ENCODE measurements around the gene MUC15.

Gene MUC15

GRCh38 chr11:26575946-26576345 is 3.9 kb upstream of the MUC15 start:
- no peak for DNase-seq
- H3K27me3 ChIP-seq (replicated peaks; ENCODE audit: control insufficient read depth, insufficient read depth, low read length, poor library complexity, severe bottlenecking) = no peaks in the 10 kb centered on the region
- H3K27ac ChIP-seq (ENCODE audit: insufficient read depth, low read length, poor library complexity, severe bottlenecking) = no peak overlapping the region
- H3K9me3 ChIP-seq (ENCODE audit: control insufficient read depth, low read length) = no peaks in the 10 kb centered on the region
- no peaks in the 10 kb centered on the region for H3K36me3 ChIP-seq (ENCODE audit: control insufficient read depth, insufficient read depth, low read length)
- no peak overlapping the region for H3K4me3 ChIP-seq (ENCODE audit: insufficient read depth, low read depth, low read length, poor library complexity, severe bottlenecking)
- H3K4me1 ChIP-seq (ENCODE audit: control insufficient read depth, insufficient read depth, low read length, poor library complexity, severe bottlenecking) = no peaks in the 10 kb centered on the region

GRCh38 chr11:26573896-26574295 is 1.8 kb upstream of the MUC15 start:
- no peak overlapping the region for H3K27ac ChIP-seq (ENCODE audit: insufficient read depth, low read length, poor library complexity, severe bottlenecking)
- no peak overlapping the region for H3K4me3 ChIP-seq (ENCODE audit: insufficient read depth, low read depth, low read length, poor library complexity, severe bottlenecking)
- no peak for DNase-seq
- no peaks in the 10 kb centered on the region for H3K4me1 ChIP-seq (ENCODE audit: control insufficient read depth, insufficient read depth, low read length, poor library complexity, severe bottlenecking)
- no peaks in the 10 kb centered on the region for H3K27me3 ChIP-seq (replicated peaks; ENCODE audit: control insufficient read depth, insufficient read depth, low read length, poor library complexity, severe bottlenecking)
- H3K36me3 ChIP-seq (ENCODE audit: control insufficient read depth, insufficient read depth, low read length) = no peaks in the 10 kb centered on the region
- H3K9me3 ChIP-seq (ENCODE audit: control insufficient read depth, low read length) = no peaks in the 10 kb centered on the region

- H3K27me3 ChIP-seq (replicated peaks; ENCODE audit: control insufficient read depth, insufficient read depth, low read length, poor library complexity, severe bottlenecking) = no peaks in the 10 kb centered on the region
- H3K36me3 ChIP-seq (ENCODE audit: control insufficient read depth, insufficient read depth, low read length) = no peaks in the 10 kb centered on the region
- H3K27ac ChIP-seq (ENCODE audit: insufficient read depth, low read length, poor library complexity, severe bottlenecking) = no peak overlapping the region
- no peak overlapping the region for H3K4me3 ChIP-seq (ENCODE audit: insufficient read depth, low read depth, low read length, poor library complexity, severe bottlenecking)
- H3K4me1 ChIP-seq (ENCODE audit: control insufficient read depth, insufficient read depth, low read length, poor library complexity, severe bottlenecking) = no peaks in the 10 kb centered on the region
- no peak for DNase-seq
- H3K9me3 ChIP-seq (ENCODE audit: control insufficient read depth, low read length) = no peaks in the 10 kb centered on the region
Observed at GRCh38 chr11:26572770-26573402, 823 bp upstream of the MUC15 start.

GRCh38 chr11:26569646-26570045 is 2.4 kb downstream of the MUC15 start:
- Histone ChIP-seq H3K36me3 (ENCODE audit: control insufficient read depth, insufficient read depth, low read length) (no peaks in the 10 kb centered on the region), H3K4me1 (ENCODE audit: control insufficient read depth, insufficient read depth, low read length, poor library complexity, severe bottlenecking) (no peaks in the 10 kb centered on the region), H3K27me3 (replicated peaks; ENCODE audit: control insufficient read depth, insufficient read depth, low read length, poor library complexity, severe bottlenecking) (no peaks in the 10 kb centered on the region), H3K27ac (ENCODE audit: insufficient read depth, low read length, poor library complexity, severe bottlenecking) (no peak overlapping the region), H3K9me3 (ENCODE audit: control insufficient read depth, low read length) (no peaks in the 10 kb centered on the region), H3K4me3 (ENCODE audit: insufficient read depth, low read depth, low read length, poor library complexity, severe bottlenecking) (no peak overlapping the region)
- no peak for DNase-seq

GRCh38 chr11:26558190-26558589 is 13.9 kb downstream of the MUC15 start:
- Histone ChIP-seq H3K4me1 (ENCODE audit: control insufficient read depth, insufficient read depth, low read length, poor library complexity, severe bottlenecking) (no peaks in the 10 kb centered on the region), H3K9me3 (ENCODE audit: control insufficient read depth, low read length) (no peaks in the 10 kb centered on the region), H3K27ac (ENCODE audit: insufficient read depth, low read length, poor library complexity, severe bottlenecking) (no peak overlapping the region), H3K36me3 (ENCODE audit: control insufficient read depth, insufficient read depth, low read length) (no peaks in the 10 kb centered on the region), H3K27me3 (replicated peaks; ENCODE audit: control insufficient read depth, insufficient read depth, low read length, poor library complexity, severe bottlenecking) (no peaks in the 10 kb centered on the region), H3K4me3 (ENCODE audit: insufficient read depth, low read depth, low read length, poor library complexity, severe bottlenecking) (no peak overlapping the region)
- DNase-seq = no peak

- Histone ChIP-seq H3K4me3 (ENCODE audit: insufficient read depth, low read depth, low read length, poor library complexity, severe bottlenecking) (no peak overlapping the region), H3K27ac (ENCODE audit: insufficient read depth, low read length, poor library complexity, severe bottlenecking) (no peak overlapping the region), H3K27me3 (replicated peaks; ENCODE audit: control insufficient read depth, insufficient read depth, low read length, poor library complexity, severe bottlenecking) (no peaks in the 10 kb centered on the region), H3K36me3 (ENCODE audit: control insufficient read depth, insufficient read depth, low read length) (no peaks in the 10 kb centered on the region), H3K9me3 (ENCODE audit: control insufficient read depth, low read length) (no peaks in the 10 kb centered on the region), H3K4me1 (ENCODE audit: control insufficient read depth, insufficient read depth, low read length, poor library complexity, severe bottlenecking) (no peaks in the 10 kb centered on the region)
- no peak for DNase-seq
Observed at GRCh38 chr11:26557666-26558065, 14.4 kb downstream of the MUC15 start.

GRCh38 chr11:26556582-26556981 is 15.5 kb downstream of the MUC15 start:
- Histone ChIP-seq H3K4me1 (ENCODE audit: control insufficient read depth, insufficient read depth, low read length, poor library complexity, severe bottlenecking) (no peaks in the 10 kb centered on the region), H3K9me3 (ENCODE audit: control insufficient read depth, low read length) (no peaks in the 10 kb centered on the region), H3K27me3 (replicated peaks; ENCODE audit: control insufficient read depth, insufficient read depth, low read length, poor library complexity, severe bottlenecking) (no peaks in the 10 kb centered on the region), H3K27ac (ENCODE audit: insufficient read depth, low read length, poor library complexity, severe bottlenecking) (no peak overlapping the region), H3K36me3 (ENCODE audit: control insufficient read depth, insufficient read depth, low read length) (no peaks in the 10 kb centered on the region), H3K4me3 (ENCODE audit: insufficient read depth, low read depth, low read length, poor library complexity, severe bottlenecking) (no peak overlapping the region)
- no peak for DNase-seq

- DNase-seq = no peak
- Histone ChIP-seq H3K36me3 (ENCODE audit: control insufficient read depth, insufficient read depth, low read length) (no peaks in the 10 kb centered on the region), H3K27ac (ENCODE audit: insufficient read depth, low read length, poor library complexity, severe bottlenecking) (no peak overlapping the region), H3K27me3 (replicated peaks; ENCODE audit: control insufficient read depth, insufficient read depth, low read length, poor library complexity, severe bottlenecking) (no peaks in the 10 kb centered on the region), H3K4me3 (ENCODE audit: insufficient read depth, low read depth, low read length, poor library complexity, severe bottlenecking) (no peak overlapping the region), H3K4me1 (ENCODE audit: control insufficient read depth, insufficient read depth, low read length, poor library complexity, severe bottlenecking) (no peaks in the 10 kb centered on the region), H3K9me3 (ENCODE audit: control insufficient read depth, low read length) (no peaks in the 10 kb centered on the region)
Observed at GRCh38 chr11:26554455-26554854, 17.6 kb downstream of the MUC15 start.

- H3K4me3 ChIP-seq (ENCODE audit: insufficient read depth, low read depth, low read length, poor library complexity, severe bottlenecking) = no peak overlapping the region
- DNase-seq = no peak
- no peaks in the 10 kb centered on the region for H3K27me3 ChIP-seq (replicated peaks; ENCODE audit: control insufficient read depth, insufficient read depth, low read length, poor library complexity, severe bottlenecking)
- H3K27ac ChIP-seq (ENCODE audit: insufficient read depth, low read length, poor library complexity, severe bottlenecking) = no peak overlapping the region
- no peaks in the 10 kb centered on the region for H3K4me1 ChIP-seq (ENCODE audit: control insufficient read depth, insufficient read depth, low read length, poor library complexity, severe bottlenecking)
- H3K9me3 ChIP-seq (ENCODE audit: control insufficient read depth, low read length) = no peaks in the 10 kb centered on the region
- H3K36me3 ChIP-seq (ENCODE audit: control insufficient read depth, insufficient read depth, low read length) = no peaks in the 10 kb centered on the region
Observed at GRCh38 chr11:26553182-26553581, 18.9 kb downstream of the MUC15 start.

- Histone ChIP-seq H3K4me1 (ENCODE audit: control insufficient read depth, insufficient read depth, low read length, poor library complexity, severe bottlenecking) (no peaks in the 10 kb centered on the region), H3K4me3 (ENCODE audit: insufficient read depth, low read depth, low read length, poor library complexity, severe bottlenecking) (no peak overlapping the region), H3K27ac (ENCODE audit: insufficient read depth, low read length, poor library complexity, severe bottlenecking) (no peak overlapping the region), H3K9me3 (ENCODE audit: control insufficient read depth, low read length) (no peaks in the 10 kb centered on the region), H3K27me3 (replicated peaks; ENCODE audit: control insufficient read depth, insufficient read depth, low read length, poor library complexity, severe bottlenecking) (no peaks in the 10 kb centered on the region), H3K36me3 (ENCODE audit: control insufficient read depth, insufficient read depth, low read length) (no peaks in the 10 kb centered on the region)
- DNase-seq = no peak
Observed at GRCh38 chr11:26551186-26551801, 20.8 kb downstream of the MUC15 start.
